ENCODE data around the gene SERINC2.

DNA sequence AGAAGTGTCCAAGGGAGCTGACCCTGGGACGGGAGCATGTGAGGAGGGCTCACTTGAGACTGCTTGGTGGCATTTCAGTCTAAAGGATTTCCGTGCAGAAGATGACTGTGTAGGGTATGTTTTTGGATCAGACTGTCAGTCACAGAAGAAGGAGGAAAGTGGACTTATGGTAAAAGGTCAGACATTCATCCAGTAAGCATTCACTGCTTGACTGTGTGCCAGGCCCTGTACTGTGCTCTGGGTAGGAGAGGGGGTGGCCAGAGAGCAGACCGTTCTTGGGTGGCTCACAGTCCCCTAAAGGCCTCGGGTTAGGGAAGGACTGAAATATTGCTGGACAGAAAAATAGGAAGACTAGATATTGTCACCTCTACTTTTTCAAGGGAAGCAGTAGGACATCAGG is 2.1 kb upstream of the SERINC2 start:
- TF ChIP-seq POLR2A (IDR thresholded peaks at IDR 0.05) (no peak), POLR2AphosphoS5 (IDR thresholded peaks at IDR 0.05) (no peak), EP300 (IDR thresholded peaks at IDR 0.05) (no peak)
- TF ChIP-seq, protein P1, sequence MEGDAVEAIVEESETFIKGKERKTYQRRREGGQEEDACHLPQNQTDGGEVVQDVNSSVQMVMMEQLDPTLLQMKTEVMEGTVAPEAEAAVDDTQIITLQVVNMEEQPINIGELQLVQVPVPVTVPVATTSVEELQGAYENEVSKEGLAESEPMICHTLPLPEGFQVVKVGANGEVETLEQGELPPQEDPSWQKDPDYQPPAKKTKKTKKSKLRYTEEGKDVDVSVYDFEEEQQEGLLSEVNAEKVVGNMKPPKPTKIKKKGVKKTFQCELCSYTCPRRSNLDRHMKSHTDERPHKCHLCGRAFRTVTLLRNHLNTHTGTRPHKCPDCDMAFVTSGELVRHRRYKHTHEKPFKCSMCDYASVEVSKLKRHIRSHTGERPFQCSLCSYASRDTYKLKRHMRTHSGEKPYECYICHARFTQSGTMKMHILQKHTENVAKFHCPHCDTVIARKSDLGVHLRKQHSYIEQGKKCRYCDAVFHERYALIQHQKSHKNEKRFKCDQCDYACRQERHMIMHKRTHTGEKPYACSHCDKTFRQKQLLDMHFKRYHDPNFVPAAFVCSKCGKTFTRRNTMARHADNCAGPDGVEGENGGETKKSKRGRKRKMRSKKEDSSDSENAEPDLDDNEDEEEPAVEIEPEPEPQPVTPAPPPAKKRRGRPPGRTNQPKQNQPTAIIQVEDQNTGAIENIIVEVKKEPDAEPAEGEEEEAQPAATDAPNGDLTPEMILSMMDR (IDR thresholded peaks at IDR 0.05): no peak

Data from sigmoid colon (tissue), 4 donors.